Progenitor cell of endocrine pancreas (in vitro differentiated cells): ENCODE data around the gene SKIC2. TPM values are rescaled to one million over a fixed set of nuclear protein-coding genes. Genes with fewer than 3 reads are reported as not detected.
"Not testable (repeated sequence)": the region's sequence is repeated elsewhere in the genome, so short reads cannot be mapped to it uniquely, and the experiment has no call there.

Experiments
- DNase-seq: peaks from one replicate; pipeline ENCODE4 v3.0.0; 2021; ENCODE audit warnings: low spot score; ENCODE audit not compliant: unreplicated experiment
- H3K27ac Mint-ChIP-seq: 2 replicates; pipeline ENCODE4 v1.8.0; 2021; ENCODE audit warnings: mild to moderate bottlenecking, moderate library complexity, mixed read lengths
- H3K27me3 Mint-ChIP-seq: 2 replicates; pipeline ENCODE4 v1.8.0; 2021; ENCODE audit warnings: mixed read lengths
- H3K36me3 Mint-ChIP-seq: 2 replicates; pipeline ENCODE4 v1.8.0; 2022; ENCODE audit warnings: mixed read lengths; ENCODE audit not compliant: insufficient read depth
- H3K4me1 Mint-ChIP-seq: 2 replicates; pipeline ENCODE4 v1.8.0; 2021; ENCODE audit warnings: low read depth, mixed read lengths
- H3K4me3 Mint-ChIP-seq: 2 replicates; pipeline ENCODE4 v1.8.0; 2021; ENCODE audit warnings: low read depth, mild to moderate bottlenecking, moderate library complexity, mixed read lengths
- H3K9me3 Mint-ChIP-seq: 2 replicates; pipeline ENCODE4 v1.8.0; 2021; ENCODE audit warnings: low read depth, mixed read lengths
- total RNA-seq: library from RNA; stranded (reverse); gene quantifications from 2 replicates; pipeline ENCODE4 v1.2.1, GENCODE V29; 2021
- TF ChIP-seq, protein P1 (sequence below): fragments of 200-600 bp; sonication (generic); IDR thresholded peaks from one replicate; pipeline ENCODE4 v1.5.0; 2021; ENCODE audit warnings: antibody characterized with exemption, mild to moderate bottlenecking; ENCODE audit not compliant: unreplicated experiment

SKIC2 gene
- total RNA-seq, 1 donor from 2014 or later: 103 TPM

DNA sequence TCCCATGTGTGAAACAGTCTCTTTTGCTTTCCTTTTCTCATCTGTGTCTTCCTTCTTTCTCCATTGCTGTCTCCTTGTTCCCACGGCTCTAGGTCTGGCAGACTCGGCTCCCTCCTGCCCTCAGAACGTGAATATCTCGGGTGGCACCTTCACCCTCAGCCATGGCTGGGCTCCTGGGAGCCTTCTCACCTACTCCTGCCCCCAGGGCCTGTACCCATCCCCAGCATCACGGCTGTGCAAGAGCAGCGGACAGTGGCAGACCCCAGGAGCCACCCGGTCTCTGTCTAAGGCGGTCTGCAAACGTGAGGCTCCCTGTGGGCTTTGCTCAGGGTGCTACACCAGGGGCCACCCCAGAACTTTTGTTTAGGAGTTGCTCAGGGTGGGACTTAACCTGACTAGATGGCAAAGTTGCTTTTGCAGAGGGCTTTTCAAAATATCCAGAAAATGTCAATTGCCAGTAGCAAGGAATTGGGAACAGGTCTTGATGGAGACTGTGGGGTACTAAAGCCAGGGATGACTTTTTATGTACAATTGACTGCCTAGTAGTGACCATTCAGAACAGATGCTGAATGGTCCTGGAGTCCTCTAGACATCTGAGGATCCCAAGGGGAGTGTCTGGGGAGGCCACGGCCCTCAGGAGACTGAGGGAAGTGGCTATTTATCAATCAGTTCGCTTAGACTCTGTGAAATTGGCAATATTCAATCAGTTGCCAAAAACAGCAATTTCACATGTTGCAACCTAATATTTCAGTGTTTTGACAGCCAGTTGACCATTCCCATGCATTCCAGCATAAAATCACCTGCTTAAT is 30.9 kb upstream of the SKIC2 start:
- no peak for DNase-seq
- Mint-ChIP-seq H3K27ac (no peak overlapping the region), H3K4me1 (no peaks in the 10 kb centered on the region), H3K27me3 (peaks cover 3% of the 10 kb centered on the region), H3K4me3 (no peak overlapping the region), H3K36me3 (no peaks in the 10 kb centered on the region), H3K9me3 (no peaks in the 10 kb centered on the region)
- TF ChIP-seq, protein P1, sequence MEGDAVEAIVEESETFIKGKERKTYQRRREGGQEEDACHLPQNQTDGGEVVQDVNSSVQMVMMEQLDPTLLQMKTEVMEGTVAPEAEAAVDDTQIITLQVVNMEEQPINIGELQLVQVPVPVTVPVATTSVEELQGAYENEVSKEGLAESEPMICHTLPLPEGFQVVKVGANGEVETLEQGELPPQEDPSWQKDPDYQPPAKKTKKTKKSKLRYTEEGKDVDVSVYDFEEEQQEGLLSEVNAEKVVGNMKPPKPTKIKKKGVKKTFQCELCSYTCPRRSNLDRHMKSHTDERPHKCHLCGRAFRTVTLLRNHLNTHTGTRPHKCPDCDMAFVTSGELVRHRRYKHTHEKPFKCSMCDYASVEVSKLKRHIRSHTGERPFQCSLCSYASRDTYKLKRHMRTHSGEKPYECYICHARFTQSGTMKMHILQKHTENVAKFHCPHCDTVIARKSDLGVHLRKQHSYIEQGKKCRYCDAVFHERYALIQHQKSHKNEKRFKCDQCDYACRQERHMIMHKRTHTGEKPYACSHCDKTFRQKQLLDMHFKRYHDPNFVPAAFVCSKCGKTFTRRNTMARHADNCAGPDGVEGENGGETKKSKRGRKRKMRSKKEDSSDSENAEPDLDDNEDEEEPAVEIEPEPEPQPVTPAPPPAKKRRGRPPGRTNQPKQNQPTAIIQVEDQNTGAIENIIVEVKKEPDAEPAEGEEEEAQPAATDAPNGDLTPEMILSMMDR: no peak

- H3K4me3 Mint-ChIP-seq: no peak overlapping the region
- TF ChIP-seq, protein P1: no peak
- H3K27ac Mint-ChIP-seq: no peak overlapping the region
- H3K9me3 Mint-ChIP-seq: no peaks in the 10 kb centered on the region
- no peaks in the 10 kb centered on the region for H3K36me3 Mint-ChIP-seq
- no peaks in the 10 kb centered on the region for H3K4me1 Mint-ChIP-seq
- no peak for DNase-seq
- H3K27me3 Mint-ChIP-seq: peaks cover 3% of the 10 kb centered on the region
These were observed 30.4 kb upstream of the SKIC2 start for GRCh38 chr6:31928672-31928939.

GRCh38 chr6:31930962-31931361 is 28.0 kb upstream of the SKIC2 start:
- Mint-ChIP-seq H3K4me1 (no peaks in the 10 kb centered on the region), H3K36me3 (no peaks in the 10 kb centered on the region), H3K9me3 (no peaks in the 10 kb centered on the region), H3K27ac (no peak overlapping the region), H3K27me3 (peaks cover 3% of the 10 kb centered on the region), H3K4me3 (no peak overlapping the region)
- no peak for DNase-seq
- TF ChIP-seq, protein P1: no peak

- not testable (repeated sequence) for H3K9me3 Mint-ChIP-seq, H3K27ac Mint-ChIP-seq, H3K27me3 Mint-ChIP-seq, DNase-seq, H3K4me3 Mint-ChIP-seq, H3K36me3 Mint-ChIP-seq, H3K4me1 Mint-ChIP-seq
These were observed 26.8 kb upstream of the SKIC2 start for GRCh38 chr6:31932137-31932536.

DNA sequence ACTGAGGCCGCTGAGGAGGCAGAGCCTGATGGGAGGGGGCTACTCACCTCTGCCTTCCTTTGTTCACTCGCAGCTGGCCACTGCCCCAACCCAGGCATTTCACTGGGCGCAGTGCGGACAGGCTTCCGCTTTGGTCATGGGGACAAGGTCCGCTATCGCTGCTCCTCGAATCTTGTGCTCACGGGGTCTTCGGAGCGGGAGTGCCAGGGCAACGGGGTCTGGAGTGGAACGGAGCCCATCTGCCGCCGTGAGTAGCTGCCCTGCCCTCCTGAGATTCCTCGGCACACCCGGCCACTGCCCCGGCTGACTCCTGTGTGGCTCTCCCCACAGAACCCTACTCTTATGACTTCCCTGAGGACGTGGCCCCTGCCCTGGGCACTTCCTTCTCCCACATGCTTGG is 25.4 kb upstream of the SKIC2 start:
- H3K36me3 Mint-ChIP-seq: no peaks in the 10 kb centered on the region
- DNase-seq: no peak
- no peak overlapping the region for H3K4me3 Mint-ChIP-seq
- no peaks in the 10 kb centered on the region for H3K9me3 Mint-ChIP-seq
- TF ChIP-seq, protein P1: no peak
- H3K27me3 Mint-ChIP-seq: no peaks in the 10 kb centered on the region
- H3K4me1 Mint-ChIP-seq: no peaks in the 10 kb centered on the region
- H3K27ac Mint-ChIP-seq: no peak overlapping the region

DNA sequence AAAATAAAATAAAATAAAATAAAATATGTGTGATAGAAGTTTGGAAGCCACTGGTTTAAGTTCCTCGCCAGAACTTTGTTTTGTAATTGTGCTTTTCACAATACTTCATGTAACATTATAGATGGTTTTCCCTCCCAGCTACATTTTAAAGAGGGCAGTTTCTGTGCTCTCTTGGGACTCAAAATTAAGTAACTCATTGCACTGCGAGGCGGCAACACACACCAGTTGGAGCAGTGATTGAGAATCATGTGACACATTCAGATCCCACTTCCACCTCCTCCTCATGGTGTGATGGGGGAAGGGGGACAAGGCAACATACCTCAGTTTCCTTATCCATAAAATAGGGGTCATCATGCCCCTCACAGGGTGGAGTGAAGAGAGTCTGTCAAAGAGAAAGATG is 24.0 kb upstream of the SKIC2 start:
- H3K9me3 Mint-ChIP-seq: no peaks in the 10 kb centered on the region
- H3K4me1 Mint-ChIP-seq: no peaks in the 10 kb centered on the region
- H3K27ac Mint-ChIP-seq: no peak overlapping the region
- no peaks in the 10 kb centered on the region for H3K27me3 Mint-ChIP-seq
- DNase-seq: no peak
- no peak overlapping the region for H3K4me3 Mint-ChIP-seq
- H3K36me3 Mint-ChIP-seq: no peaks in the 10 kb centered on the region
- TF ChIP-seq, protein P1: no peak
